H1 (cell line): ENCODE data around the gene GSPT1. TPM values are rescaled to one million over a fixed set of nuclear protein-coding genes. Genes with fewer than 3 reads are reported as not detected.

Experiments
- RBBP5 ChIP-seq: IDR thresholded peaks from 2 replicates; pipeline ENCODE4 v1.7.1; 2012; ENCODE audit warnings: low read depth, mild to moderate bottlenecking, inconsistent platforms, low read length, moderate library complexity, borderline replicate concordance
- SP1 ChIP-seq: IDR thresholded peaks from 2 replicates; pipeline ENCODE4 v1.6.1; 2011; ENCODE audit warnings: low read depth, low read length
- polyA plus RNA-seq, 7 experiments: library from polyadenylated mRNA; depleted of rRNA in 3 of 7; stranded (reverse) in 5 of 7; unstranded in 2 of 7; fragments of >200 nt in 5 of 7; fragments of 200-250 nt in 2 of 7; gene quantifications; 1 replicate in 5 of 7; 2 replicates in 1 of 7; 4 replicates in 1 of 7; pipeline versions ENCODE4 v1.2.1 to v1.2.3, GENCODE V29; 2011 to 2013; ENCODE audit warnings: missing spikeins in 2 of 7, mixed read lengths in 2 of 7
- total RNA-seq: library from RNA; stranded (reverse); fragmentation: NEBNext Ultra II Directional; extraction: Animal tissue kit (Norgen Biotek cat#: 25700); gene quantifications from 2 replicates; pipeline ENCODE4 v1.2.1, GENCODE V29; 2021

GSPT1 gene
- total and polyA plus RNA-seq, 2 of the 8 experiments (the other 6 are each of a cell fraction or from before 2014, with no cell fraction given), result 51.0 to 204 TPM

DNA sequence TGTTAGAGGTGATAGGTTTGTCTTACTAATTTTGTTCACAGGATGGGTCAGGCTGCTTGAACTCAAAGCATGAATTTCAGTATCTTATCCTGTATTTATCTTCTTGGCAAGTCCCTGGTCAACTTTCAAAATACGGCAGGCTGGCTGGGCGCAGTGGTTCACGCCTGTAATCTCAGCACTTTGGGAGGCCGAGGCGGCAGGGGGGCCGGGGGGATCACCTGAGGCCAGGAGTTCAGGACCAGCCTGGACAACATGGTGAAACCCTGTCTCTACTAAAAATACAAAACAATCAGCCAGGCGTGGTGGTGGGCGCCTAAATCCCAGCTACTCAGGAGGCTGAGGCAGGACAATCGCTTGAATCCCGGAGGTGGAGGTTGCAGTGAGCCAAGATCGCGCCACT is 39.5 kb downstream of the GSPT1 start (continued):
- TF ChIP-seq RBBP5 (no peak), SP1 (no peak)
- TF ChIP-seq, all 59 proteins: peak for 0
